NCI-H446 (cell line): ENCODE data around the gene CCDC192.
"Not testable (repeated sequence)": the region's sequence is repeated elsewhere in the genome, so short reads cannot be mapped to it uniquely, and the experiment has no call there.

Experiments used
- DNase-seq, 2 experiments: peaks; one replicate each; lab custom pipeline; 2025; lab: John Stamatoyannopoulos, UW

The CCDC192 gene

DNA sequence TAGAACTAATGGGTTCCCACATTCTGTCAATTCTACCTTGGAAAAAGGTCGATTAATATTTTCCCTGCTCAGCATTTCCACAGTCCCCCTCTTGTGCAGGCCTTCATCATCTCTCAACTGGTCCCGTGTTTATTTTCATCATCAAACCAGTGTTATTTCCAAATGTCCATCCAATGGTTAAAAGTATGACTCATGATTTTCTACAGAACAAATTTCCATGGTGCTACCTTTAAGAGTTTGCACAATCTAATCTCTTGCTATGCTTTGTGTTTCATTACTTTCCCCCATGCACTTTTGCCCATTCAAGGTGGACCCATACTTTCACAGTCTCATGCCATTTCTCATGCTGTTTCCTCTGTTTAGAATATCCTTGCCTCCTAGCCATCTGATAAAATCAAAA, 143.7 kb downstream of the CCDC192 start:
- DNase-seq: no peak

GRCh38 chr5:127847641-127848040, 144.4 kb downstream of the CCDC192 start:
- not testable (repeated sequence) for DNase-seq

- no peak for DNase-seq
These were observed 144.9 kb downstream of the CCDC192 start for GRCh38 chr5:127848098-127848497.

- DNase-seq: no peak
These were observed 146.2 kb downstream of the CCDC192 start for GRCh38 chr5:127849408-127849807.

DNA sequence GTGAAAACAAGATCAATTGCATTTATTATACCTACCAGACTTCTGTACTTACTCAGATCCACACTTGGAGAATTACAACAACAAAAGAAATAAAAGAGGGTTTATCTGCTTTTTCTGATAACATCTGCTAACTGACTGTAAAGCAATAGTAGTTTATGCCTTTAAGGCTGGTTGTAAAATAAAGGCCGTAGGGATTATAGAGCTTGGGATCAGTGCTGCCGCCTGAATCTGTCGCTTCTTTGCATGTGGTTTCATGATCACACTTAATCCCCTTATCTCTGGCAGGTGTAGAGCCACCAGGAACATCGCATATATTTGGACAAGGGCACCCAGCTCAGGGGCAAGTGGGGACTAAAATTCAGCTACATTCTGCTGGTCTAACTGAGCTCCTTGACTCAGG, 146.7 kb downstream of the CCDC192 start:
- no peak for DNase-seq

GRCh38 chr5:127851964-127852363, 148.8 kb downstream of the CCDC192 start:
- no peak for DNase-seq

GRCh38 chr5:127854520-127854919, 151.3 kb downstream of the CCDC192 start:
- DNase-seq: no peak

- no peak for DNase-seq
These were observed 153.1 kb downstream of the CCDC192 start for GRCh38 chr5:127856292-127856691.

DNA sequence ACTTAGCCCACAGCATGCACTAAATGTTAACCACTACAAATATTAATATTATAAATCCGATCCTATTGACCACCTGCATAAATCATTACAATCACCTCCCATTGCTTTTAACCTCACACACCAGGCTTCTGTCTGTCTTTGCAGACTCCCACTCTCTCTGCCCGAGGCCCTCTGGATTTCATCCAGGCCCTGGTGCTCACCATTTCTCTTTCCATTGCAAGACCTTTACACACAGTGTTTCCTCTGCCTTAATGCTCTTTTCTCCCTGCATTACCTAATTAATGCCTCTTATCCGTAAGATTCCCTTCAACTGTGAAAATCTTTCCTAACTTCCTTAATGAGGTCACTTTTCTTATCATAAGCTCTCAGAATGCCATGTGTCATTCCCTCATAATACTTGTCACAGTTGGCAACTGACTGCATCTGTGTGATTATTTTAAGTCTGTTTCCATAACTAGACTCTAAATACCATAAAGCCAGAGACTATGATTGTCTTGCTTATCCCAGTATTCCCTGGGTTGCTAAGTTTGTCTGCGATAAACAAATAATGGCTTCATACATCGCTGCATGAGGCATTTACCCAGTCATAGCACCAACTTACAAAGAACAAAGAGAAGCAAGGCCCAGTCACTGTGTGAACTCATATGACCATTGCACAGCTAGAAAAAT, 155.1 kb downstream of the CCDC192 start:
- DNase-seq: no peak

DNA sequence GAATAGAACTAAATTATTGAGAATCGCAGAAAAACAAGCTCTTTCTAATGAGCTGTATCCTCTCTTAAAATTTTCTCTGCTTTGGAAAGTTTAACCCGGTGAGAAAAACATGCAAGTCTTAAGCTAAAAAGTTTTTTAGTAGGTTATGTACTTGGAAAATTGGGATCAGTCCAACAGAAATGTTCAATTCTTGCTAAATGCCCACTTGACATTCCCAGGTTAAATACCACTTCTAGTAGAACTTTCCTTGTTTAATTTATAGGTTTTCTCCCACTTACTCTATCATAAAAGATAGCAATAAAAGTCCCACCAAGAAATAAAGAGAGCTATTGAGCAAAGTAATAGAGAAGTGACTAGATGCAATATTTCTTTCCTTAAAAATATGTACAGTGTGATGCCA, 157.1 kb downstream of the CCDC192 start:
- DNase-seq: no peak

GRCh38 chr5:127863161-127863560, 160.0 kb downstream of the CCDC192 start:
- no peak for DNase-seq

GRCh38 chr5:127863610-127864395, 160.6 kb downstream of the CCDC192 start:
- DNase-seq: no peak

GRCh38 chr5:127864511-127864910, 161.3 kb downstream of the CCDC192 start:
- DNase-seq: no peak

DNA sequence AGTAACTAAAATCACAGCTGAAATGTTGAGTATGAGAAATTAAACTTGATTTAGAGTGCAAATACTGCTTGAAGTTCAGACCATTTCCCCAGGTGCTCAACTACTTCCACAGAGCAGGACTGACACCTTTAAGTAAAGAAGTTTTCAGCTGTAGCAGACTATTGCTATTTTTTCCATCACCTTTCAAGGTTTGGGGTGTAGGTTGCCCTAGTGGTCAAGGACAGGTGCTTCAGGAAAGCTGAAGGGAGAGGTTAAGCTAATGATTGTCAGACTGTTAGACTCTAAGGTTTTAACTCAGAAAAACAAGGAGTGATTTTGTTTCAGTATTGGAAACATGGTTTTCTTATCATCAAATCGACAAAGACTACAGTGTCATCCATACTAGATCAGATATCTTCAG, 162.1 kb downstream of the CCDC192 start:
- no peak for DNase-seq

GRCh38 chr5:127867022-127867783, 164.0 kb downstream of the CCDC192 start:
- no peak for DNase-seq

DNA sequence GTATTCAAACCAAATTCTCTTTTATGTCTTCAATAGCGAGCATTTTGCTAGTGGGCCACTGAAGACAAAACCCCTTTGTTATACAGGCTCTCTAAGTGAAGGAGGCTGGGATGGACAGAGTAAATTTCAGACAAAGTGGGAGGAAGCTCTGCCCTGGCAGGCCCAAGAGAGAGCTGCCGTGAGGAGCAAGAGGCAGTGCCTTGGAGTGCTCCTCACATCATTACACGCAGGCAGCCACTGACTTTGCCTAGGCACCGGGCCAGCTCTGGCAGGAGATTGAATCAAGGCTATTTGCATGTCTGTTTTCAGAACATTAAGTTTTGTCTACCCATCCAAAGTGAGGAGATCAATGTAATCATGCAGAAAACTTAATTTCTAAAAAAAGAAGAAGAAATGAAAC, 167.7 kb downstream of the CCDC192 start:
- DNase-seq: peak in 1 of 2 experiments; percentile 45

DNA sequence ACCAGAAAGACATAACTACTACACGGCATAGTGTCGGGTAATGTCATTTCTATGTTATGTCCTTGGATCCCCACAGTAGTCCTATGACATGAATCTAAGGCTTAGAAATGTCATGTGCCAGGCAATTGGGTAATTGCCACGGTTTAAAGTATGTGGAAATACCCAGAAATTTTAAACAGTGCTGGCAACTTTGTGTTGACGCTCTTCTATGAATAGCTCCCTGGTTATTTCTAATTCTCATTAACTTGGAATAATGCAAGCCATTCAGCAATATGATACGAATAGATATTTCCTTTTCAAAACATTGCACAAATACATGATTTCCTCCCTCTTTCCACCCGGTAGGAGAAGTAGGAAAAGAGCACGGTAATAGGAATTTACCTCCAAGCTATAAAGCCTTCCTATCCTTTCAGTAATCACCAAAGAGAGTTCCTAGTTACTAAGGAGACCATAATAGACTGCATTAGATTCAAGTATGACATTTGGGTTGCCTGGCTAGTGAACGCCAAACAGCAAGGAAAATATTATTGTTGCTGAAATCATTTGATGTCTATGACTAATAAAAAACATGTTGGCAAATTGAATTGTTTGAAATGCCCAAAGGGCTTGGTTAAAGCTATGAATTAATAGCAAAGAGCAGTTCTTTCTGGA, 168.4 kb downstream of the CCDC192 start:
- DNase-seq: no peak

GRCh38 chr5:127872494-127872893, 169.3 kb downstream of the CCDC192 start:
- no peak for DNase-seq

DNA sequence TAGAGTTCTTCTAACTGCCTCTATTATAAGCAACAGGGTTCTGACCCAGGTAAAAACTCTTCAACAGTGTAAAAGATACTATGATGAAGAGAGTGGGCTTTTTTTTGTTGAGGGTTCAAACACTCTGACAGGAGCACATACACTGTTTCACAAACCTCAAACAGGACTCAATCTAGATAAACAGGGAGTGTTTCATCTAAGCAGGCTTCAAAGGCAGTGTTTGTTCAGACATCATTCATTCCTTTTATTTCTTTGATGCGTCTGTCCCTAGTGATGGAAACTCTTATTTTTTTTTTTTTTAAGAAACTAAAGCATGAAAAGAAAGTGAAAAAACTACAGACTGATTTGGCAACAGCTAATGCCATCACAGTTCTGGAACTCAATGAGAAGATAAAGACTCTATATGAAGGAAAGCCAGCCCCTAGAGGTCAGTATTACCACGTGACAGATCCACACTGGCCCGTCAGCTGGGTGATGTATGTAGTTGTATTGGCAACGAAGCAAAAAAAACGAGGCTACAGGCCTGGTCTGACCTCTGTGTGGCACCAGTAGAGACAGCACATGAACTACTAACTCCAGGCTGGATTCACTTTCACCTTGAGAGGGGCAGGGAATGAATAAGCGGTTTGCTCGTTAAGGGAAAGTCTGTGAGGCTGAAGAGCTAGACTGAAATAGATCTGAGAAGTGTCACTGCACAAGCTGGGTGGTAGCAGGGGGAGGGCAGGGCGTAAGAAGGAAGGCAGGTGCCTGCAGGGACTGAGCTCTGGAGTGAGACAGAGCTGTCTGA, 172.2 kb downstream of the CCDC192 start:
- peak in 1 of 2 experiments; percentile 36 for DNase-seq

DNA sequence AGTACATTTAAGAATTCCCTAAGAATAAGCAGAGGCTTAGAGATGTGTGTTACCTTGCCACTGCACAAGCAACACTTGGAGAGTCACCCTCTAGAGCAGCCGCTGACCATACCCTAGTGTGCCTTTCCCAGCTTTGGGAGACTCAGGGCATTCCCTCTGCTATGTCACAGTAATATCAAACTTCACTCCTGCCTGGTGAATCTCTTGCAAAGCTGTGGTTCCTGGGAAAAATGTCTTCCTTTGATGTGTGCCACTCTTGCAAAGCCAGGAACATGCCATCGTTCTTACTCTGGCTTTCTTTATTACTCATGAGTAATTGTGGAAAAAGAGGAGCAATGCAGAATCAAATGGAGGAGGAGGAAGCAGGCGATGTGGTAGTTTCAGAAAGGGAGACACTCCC, 173.2 kb downstream of the CCDC192 start:
- no peak for DNase-seq

DNA sequence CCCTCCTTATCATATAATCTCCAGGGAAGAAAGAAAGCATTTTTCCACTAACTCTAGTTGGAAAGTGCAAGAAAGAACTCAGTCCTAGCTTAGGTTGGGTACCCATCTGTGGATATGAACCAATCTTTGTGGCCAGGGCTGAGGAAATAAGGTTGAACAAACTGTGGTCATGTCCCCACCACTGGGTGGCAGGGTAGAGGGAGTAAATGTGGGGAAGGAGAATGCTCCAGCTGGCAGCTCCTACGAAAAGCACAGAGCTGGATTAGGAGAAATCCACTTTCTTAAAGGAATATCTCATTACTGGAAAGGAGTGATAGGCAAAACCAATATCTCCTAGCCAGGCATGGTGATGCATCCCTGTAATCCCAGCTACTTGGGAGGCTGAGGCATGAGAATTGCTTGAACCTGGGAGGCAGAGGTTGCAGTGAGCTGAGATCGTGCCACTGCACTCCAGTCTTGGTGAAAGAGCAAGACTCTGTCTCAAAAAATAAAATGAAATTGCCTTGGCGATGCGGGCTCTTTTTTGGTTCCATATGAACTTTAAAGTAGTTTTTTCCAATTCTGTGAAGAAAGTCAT, 175.1 kb downstream of the CCDC192 start:
- DNase-seq: peak in 1 of 2 experiments; percentile 27
